HG03558 (cell line): Measurements from ENCODE around the gene IGSF23.
"Not testable (repeated sequence)": the region's sequence is repeated elsewhere in the genome, so short reads cannot be mapped to it uniquely, and the experiment has no call there.

Experiments
- ATAC-seq: cut with Tn5 transposase; IDR thresholded peaks from one replicate; pipeline ENCODE4 v1.9.1; 2021; ENCODE audit warnings: moderate number of reproducible peaks; ENCODE audit not compliant: unreplicated experiment; ENCODE audit errors: extremely low read depth

The IGSF23 gene

GRCh38 chr19:44658069-44658733, 44.8 kb downstream of the IGSF23 start:
- ATAC-seq, result no peak

DNA sequence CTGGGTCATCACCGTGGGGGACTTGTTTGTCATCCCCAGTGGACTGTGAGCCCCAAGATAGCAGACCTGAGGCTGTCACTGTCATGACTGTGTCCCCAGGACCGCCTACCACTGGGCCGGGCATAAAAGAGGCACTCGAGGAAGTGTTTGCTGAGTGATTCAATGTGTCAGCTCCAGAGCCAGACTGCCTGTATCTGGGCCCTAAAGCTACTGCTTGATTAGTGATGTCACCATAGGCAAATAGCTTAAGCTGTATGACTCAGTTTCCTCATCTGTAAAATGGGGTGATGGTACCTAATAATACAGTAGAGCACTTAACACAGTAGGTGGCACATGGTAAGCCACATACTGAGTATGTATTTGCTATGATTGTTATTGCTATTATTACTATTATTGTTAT, 46.7 kb downstream of the IGSF23 start:
- ATAC-seq, result no peak

DNA sequence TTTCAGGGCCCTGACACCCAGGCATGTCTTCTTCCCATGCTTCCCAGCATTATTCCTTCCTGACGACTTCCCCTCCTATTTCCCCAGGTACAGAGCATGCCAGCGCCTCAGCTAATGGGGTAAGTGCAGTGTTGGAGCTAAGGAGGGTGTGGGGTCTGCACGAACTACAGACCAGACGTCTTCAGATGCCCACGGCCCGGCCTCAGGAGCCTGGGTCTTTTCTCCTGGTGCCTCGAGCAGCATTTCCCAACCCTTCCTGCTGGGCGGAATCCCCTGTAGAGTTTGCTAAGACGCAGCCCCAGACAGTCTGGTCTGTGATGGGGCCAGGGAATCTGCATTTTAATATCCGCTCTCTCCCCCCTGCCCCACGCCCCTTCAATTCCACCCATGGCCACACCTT, 47.8 kb downstream of the IGSF23 start:
- ATAC-seq, result no peak

GRCh38 chr19:44661904-44662303, 48.5 kb downstream of the IGSF23 start:
- no peak for ATAC-seq

GRCh38 chr19:44662691-44663385, 49.5 kb downstream of the IGSF23 start:
- no peak for ATAC-seq

DNA sequence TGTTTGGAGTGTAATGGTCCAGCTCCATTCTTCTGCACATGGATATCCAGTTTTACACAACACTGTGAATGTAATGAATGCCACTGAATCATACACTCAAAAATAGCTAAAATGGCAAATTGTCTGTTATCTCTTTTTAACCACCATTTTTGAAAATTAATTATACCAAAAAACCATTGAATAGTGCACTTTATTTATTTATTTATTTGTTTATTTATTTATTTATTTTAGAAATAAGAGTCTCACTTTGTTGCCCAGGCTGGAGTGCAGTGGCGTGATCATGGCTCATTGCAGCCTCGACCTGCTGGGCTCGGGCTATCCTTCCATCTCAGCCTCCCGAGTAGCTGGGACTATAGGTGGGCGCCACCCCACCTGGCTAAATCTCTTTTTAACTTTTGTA, 50.6 kb downstream of the IGSF23 start:
- no peak for ATAC-seq

DNA sequence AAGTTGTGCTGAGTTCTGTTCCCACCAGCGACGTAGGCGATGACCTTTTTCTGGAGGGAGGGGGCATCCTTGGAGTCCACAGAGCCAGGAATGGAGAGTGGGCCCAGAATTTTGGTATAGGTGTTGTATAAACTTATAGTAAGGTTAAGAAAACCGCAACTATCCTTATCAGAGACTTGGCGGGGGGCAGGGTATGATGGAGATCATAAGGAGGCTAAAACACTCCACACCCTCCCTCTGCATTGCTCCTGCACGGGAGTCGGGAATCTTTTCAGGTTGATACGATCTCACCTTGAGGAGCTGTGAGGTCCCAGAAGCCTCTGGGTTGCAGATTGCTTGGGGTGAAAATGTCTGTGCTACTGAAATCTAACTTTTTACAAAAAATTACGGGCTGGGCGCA, 51.6 kb downstream of the IGSF23 start:
- ATAC-seq, result no peak

GRCh38 chr19:44666852-44667556, 53.6 kb downstream of the IGSF23 start:
- no peak for ATAC-seq

DNA sequence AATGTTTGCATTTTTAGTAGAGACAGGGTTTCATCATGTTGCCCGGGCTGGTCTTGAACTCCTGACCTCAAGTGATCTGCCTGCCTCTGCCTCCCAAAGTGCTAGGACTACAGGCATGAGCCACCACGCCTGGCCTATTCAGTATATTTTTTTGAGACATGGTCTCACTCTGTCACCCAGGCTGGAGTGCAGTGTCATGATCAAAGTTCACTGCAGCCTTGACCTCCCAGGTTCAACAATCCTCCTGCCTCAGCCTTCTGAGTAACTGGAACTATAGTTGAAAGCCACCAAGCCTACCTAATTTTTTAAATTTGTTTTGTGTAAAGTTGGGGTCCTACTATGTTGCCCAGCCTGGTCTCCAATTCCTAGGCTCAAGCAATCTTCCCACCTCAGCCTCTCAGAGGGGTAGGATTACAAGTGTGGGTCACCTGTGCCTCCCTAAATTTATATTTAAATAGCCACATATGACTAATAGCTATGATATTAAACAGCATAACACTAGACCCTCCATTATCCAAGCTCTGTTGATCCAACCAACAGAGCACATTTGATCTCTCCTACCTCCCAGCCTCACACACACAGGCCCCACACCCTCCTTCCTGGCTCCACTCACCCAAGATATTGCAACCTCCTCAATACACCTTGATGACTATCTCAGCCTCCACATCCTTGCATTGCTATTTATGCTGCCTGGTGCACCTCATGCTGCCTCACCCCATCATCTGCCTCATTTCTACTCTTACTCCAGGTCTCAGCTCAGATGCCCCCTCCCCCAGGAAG, 55.8 kb downstream of the IGSF23 start:
- no peak for ATAC-seq

DNA sequence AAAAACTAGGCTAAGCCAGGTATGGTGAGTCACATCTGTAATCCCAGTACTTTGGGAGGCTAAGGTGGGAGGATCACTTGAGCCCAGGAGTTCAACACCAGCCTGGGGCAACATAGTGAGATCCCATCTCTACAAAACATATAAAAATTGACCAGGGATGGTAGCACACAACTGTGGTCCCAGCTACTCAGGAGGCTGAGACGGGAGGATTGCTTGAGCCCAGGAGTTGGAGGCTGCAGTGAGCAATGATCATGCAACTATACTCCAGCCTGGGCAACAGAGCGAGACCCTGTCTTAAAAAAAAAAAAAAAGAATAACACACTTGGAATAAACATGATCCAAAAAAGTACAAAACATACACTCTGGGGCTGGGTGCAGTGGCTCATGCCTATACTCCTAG, 56.7 kb downstream of the IGSF23 start:
- ATAC-seq, result not testable (repeated sequence)

GRCh38 chr19:44671400-44671799, 58.0 kb downstream of the IGSF23 start, which contains the start of gene CEACAM19:
TSS of gene CEACAM19 (plus strand) at chr19:44671482. CDS start at chr19:44671932, 450 bp downstream.
- no peak for ATAC-seq

- ATAC-seq, result no peak
Measured at GRCh38 chr19:44672226-44672625, 58.9 kb downstream of the IGSF23 start.

GRCh38 chr19:44673510-44673909, 60.1 kb downstream of the IGSF23 start:
- no peak for ATAC-seq

DNA sequence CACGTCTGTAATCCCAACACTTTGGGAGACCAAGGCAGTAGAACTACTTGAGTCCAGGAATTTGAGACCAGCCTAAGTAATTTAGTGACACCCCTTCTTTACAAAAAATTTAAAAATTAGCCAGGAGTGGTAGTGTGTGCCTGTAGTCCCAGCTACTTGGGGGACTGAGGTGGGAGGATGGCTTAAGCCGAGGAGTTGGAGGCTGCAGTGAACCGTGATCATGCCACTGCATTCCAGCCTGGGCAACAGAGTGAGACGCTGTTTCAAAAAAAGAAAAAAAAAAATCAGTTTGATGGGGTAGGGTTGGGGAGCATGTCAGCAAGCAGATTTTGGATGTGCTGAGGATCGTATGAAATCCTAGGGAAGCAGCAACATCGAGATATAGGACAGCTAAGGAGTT, 62.2 kb downstream of the IGSF23 start:
- no peak for ATAC-seq

DNA sequence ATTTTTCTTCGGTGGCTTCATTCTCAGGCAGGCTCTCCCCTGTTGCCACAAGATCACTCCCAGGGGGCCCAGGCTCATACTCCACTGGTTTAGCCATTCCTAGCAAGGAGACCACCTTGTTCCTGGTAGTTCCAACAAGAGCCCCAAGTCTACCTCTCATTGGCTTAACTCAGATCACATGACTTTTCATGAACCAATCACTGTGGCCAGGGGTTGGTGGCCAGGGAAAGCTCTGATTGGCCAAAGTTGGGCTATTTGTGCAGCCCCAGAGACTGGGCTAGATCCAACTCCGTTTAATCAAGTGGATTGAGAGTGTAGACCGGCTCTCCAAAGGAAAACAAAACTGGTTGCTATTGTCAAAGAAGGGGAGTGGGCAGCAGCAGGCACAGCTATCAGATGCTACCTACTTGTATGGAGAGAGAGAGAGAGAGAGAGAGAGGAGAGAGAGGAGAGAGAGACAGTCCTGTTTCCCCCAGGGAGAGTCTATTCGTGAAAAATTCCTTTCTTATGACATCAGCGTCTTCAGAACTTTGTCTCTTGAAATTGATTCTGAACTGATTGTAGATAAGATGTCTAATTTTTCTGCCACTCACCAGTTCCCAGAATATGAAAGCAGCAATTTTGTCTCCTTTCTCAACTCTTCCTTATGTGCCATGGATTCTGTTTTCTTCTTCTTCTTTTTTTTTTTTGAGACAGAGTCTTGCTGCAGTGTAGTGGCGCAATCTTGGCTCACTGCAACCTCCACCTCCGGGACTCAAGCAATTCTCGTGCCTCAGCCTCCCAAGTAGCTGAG, 63.9 kb downstream of the IGSF23 start:
- no peak for ATAC-seq

- ATAC-seq, result no peak
Measured at GRCh38 chr19:44680536-44680935, 67.2 kb downstream of the IGSF23 start.

DNA sequence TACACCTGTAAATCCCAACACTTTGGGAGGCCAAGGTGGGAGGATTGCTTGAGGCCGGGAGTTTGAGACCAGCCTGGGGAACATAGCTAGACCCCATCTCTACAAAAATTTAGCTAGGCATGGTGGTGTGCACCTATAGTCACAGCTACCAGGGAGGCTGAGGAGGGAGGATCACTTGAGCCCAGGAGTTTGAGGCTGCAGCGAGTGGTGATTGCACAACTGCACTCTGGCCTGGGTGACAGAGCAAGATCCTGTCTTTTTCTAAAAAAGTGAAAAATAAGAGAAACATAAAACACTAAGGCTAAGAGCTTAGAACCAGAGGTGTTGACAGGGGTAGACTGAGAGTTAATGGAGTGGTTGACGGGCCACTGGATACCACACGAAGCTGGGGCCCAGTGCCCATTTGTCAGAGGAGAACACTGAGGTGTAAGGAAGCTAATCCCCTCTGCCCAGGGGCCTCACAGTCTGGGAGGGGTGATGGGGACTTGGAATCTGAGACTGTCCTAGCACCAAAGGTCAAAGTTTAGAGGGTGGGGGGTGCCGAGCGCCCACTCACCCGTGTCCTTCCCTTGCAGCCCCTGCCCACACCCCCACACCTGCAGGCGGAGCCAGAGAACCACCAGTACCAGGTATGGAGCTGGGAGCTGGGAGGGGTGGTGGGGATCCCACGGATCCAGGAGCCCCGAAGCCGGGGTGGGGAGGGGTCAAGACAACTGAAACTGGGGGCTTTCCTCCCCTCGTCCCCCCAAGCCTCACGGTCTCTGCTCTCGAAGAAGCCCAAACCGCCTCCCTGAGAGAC, 68.8 kb downstream of the IGSF23 start:
- ATAC-seq, result no peak

DNA sequence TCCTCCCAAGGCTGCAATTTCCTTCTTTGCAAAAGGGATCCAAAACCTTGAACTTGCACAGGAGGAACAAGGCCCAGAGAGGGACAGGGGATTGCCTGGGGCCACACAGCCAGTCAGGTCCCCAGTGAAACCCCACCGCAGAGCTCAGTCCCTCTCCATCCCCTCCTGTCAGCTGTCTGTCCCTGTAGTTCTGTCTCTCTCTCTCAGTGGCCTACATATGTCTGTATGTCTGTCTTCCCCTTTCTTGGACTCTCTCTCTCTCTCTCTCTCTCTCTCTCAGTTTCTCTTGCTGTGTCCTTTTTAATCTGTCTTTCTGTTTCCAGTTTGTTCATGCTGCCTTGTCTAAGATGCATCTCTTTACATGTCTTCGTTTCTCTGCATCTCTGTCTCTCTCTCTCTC, 69.4 kb downstream of the IGSF23 start:
- ATAC-seq, result no peak
